ENCODE measurements around the gene TUB.

DNA sequence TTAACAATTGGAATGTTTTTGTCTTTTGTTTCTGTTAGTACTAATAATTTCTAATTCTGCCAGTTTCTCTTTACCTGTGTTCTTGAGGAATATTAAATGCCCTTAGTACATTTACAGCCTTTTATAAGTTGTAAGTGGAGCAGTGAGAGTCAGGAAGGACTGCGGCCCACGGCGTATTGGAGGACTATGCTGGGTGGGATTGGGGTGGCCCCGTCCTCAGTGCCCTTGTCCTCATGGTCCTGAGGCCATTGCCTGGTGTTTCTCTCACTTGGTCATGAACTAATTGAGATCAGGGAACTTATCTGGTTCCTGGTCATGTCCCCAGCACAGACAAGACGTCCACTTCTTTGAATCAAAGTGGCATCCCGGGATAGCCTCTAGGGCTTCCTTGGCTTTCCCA is 3.3 kb downstream of the TUB start:
- TF ChIP-seq, protein P1, sequence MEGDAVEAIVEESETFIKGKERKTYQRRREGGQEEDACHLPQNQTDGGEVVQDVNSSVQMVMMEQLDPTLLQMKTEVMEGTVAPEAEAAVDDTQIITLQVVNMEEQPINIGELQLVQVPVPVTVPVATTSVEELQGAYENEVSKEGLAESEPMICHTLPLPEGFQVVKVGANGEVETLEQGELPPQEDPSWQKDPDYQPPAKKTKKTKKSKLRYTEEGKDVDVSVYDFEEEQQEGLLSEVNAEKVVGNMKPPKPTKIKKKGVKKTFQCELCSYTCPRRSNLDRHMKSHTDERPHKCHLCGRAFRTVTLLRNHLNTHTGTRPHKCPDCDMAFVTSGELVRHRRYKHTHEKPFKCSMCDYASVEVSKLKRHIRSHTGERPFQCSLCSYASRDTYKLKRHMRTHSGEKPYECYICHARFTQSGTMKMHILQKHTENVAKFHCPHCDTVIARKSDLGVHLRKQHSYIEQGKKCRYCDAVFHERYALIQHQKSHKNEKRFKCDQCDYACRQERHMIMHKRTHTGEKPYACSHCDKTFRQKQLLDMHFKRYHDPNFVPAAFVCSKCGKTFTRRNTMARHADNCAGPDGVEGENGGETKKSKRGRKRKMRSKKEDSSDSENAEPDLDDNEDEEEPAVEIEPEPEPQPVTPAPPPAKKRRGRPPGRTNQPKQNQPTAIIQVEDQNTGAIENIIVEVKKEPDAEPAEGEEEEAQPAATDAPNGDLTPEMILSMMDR (conservative IDR thresholded peaks at IDR 0.05), result no peak
- no peak for TF ChIP-seq EZH2 (IDR thresholded peaks at IDR 0.05; ENCODE audit: low read depth)
